NCI-H345 treated with DMSO at 0.1 percent for 48 hours (cell line): ENCODE data around the gene PIP4K2A.
"Not testable (repeated sequence)": the region's sequence is repeated elsewhere in the genome, so short reads cannot be mapped to it uniquely, and the experiment has no call there.

Source experiments
- DNase-seq: peaks from one replicate; lab custom pipeline; 2025; ENCODE audit not compliant: unreplicated experiment; lab: John Stamatoyannopoulos, UW

Gene PIP4K2A

GRCh38 chr10:22697101-22697500 lies 17.3 kb downstream of the PIP4K2A start:
- DNase-seq = no peak

GRCh38 chr10:22693860-22694259 lies 20.5 kb downstream of the PIP4K2A start:
- DNase-seq = no peak

- DNase-seq = no peak
Observed at GRCh38 chr10:22693371-22693784, 21.0 kb downstream of the PIP4K2A start.

GRCh38 chr10:22692119-22692518 lies 22.3 kb downstream of the PIP4K2A start:
- not testable (repeated sequence) for DNase-seq

GRCh38 chr10:22690614-22691431 lies 23.6 kb downstream of the PIP4K2A start:
- peak; percentile 46 for DNase-seq

GRCh38 chr10:22690158-22690557 lies 24.2 kb downstream of the PIP4K2A start:
- DNase-seq = no peak

- DNase-seq = no peak
Observed at GRCh38 chr10:22686347-22686746, 28.0 kb downstream of the PIP4K2A start.

- DNase-seq = no peak
Observed at GRCh38 chr10:22685926-22686325, 28.5 kb downstream of the PIP4K2A start.

GRCh38 chr10:22684699-22685098 lies 29.7 kb downstream of the PIP4K2A start:
- no peak for DNase-seq

- DNase-seq = no peak
Observed at GRCh38 chr10:22683140-22683389, 31.3 kb downstream of the PIP4K2A start.

GRCh38 chr10:22682237-22683139 lies 31.9 kb downstream of the PIP4K2A start:
- no peak for DNase-seq

- no peak for DNase-seq
Observed at GRCh38 chr10:22681783-22682183, 32.6 kb downstream of the PIP4K2A start.

GRCh38 chr10:22681301-22681700 lies 33.1 kb downstream of the PIP4K2A start:
- no peak for DNase-seq

- DNase-seq = no peak
Observed at GRCh38 chr10:22679608-22680007, 34.8 kb downstream of the PIP4K2A start.

GRCh38 chr10:22677333-22677732 lies 37.0 kb downstream of the PIP4K2A start:
- no peak for DNase-seq

- DNase-seq = no peak
Observed at GRCh38 chr10:22676435-22676834, 37.9 kb downstream of the PIP4K2A start.

GRCh38 chr10:22674573-22674930 lies 39.8 kb downstream of the PIP4K2A start:
- DNase-seq = no peak

- no peak for DNase-seq
Observed at GRCh38 chr10:22673785-22674572, 40.4 kb downstream of the PIP4K2A start.

GRCh38 chr10:22673091-22673392 lies 41.3 kb downstream of the PIP4K2A start:
- DNase-seq = no peak

GRCh38 chr10:22672319-22673090 lies 41.9 kb downstream of the PIP4K2A start:
- DNase-seq = no peak

GRCh38 chr10:22670788-22671187 lies 43.6 kb downstream of the PIP4K2A start:
- no peak for DNase-seq
